Neuronal stem cell (in vitro differentiated cells): ENCODE results near the gene CD300LB. TPM values are rescaled to one million over a fixed set of nuclear protein-coding genes. Genes with fewer than 3 reads are reported as not detected.

ENCODE experiments used
- DNase-seq: peaks from one replicate; pipeline ENCODE4 v3.0.0-alpha.2; 2013; ENCODE audit warnings: low spot score
- H2AFZ ChIP-seq: one replicate; pipeline ENCODE4 v1.6.1; 2013; ENCODE audit warnings: mild to moderate bottlenecking, low read length, inconsistent platforms
- H2AK5ac ChIP-seq: 2 replicates; pipeline ENCODE4 v1.6.1; 2013; ENCODE audit warnings: low read depth, mild to moderate bottlenecking, inconsistent platforms, low read length, moderate library complexity, mixed read lengths
- H2BK120ac ChIP-seq: 2 replicates; pipeline ENCODE4 v1.6.1; 2013; ENCODE audit warnings: low read depth, mild to moderate bottlenecking, inconsistent platforms, low read length, moderate library complexity, mixed read lengths
- H2BK12ac ChIP-seq: one replicate; pipeline ENCODE4 v1.6.1; 2013; ENCODE audit warnings: low read length, inconsistent platforms
- H2BK15ac ChIP-seq: 2 replicates; pipeline ENCODE4 v1.6.1; 2013; ENCODE audit warnings: mild to moderate bottlenecking, low read length, inconsistent platforms, mixed read lengths
- H2BK5ac ChIP-seq: one replicate; pipeline ENCODE4 v1.6.1; 2013; ENCODE audit warnings: inconsistent platforms, mild to moderate bottlenecking, low read length, moderate library complexity
- H3K14ac ChIP-seq: one replicate; pipeline ENCODE4 v1.6.1; 2013; ENCODE audit warnings: low read length, inconsistent platforms
- H3K18ac ChIP-seq: 2 replicates; pipeline ENCODE4 v1.6.1; 2013; ENCODE audit warnings: low read length, inconsistent platforms
- H3K23ac ChIP-seq: 2 replicates; pipeline ENCODE4 v1.6.1; 2013; ENCODE audit warnings: low read depth, mild to moderate bottlenecking, mixed read lengths, low read length, inconsistent platforms; ENCODE audit not compliant: poor library complexity
- H3K27ac ChIP-seq: replicated peaks from 3 replicates; pipeline ENCODE4 v1.5.1; 2013; ENCODE audit warnings: low read length, inconsistent platforms
- H3K27me3 ChIP-seq, 3 experiments: 2 replicates each; pipeline ENCODE4 v1.6.1; 2013; ENCODE audit warnings: low read length in 3 of 3, mild to moderate bottlenecking in 2 of 3, inconsistent platforms in 1 of 3, low read depth in 1 of 3, mixed read lengths in 1 of 3, moderate library complexity in 1 of 3; ENCODE audit not compliant: control insufficient read depth in 3 of 3, insufficient read depth in 3 of 3
- H3K36me3 ChIP-seq, 2 donors: replicated peaks in 1 of 2; 2 replicates each; pipeline ENCODE4 v1.6.1; 2013; ENCODE audit warnings: low read length in 2 of 2; ENCODE audit not compliant: control insufficient read depth in 2 of 2, insufficient read depth in 2 of 2
- H3K4ac ChIP-seq: 2 replicates; pipeline ENCODE4 v1.6.1; 2013; ENCODE audit warnings: inconsistent platforms, mild to moderate bottlenecking, low read length, moderate library complexity
- H3K4me1 ChIP-seq, 2 donors: 1 replicate in 1 of 2; 2 replicates in 1 of 2; pipeline ENCODE4 v1.6.1; 2013; ENCODE audit warnings: low read length in 2 of 2, low read depth in 1 of 2; ENCODE audit not compliant: control insufficient read depth in 2 of 2, insufficient read depth in 1 of 2
- H3K4me2 ChIP-seq: one replicate; pipeline ENCODE4 v1.6.1; 2013; ENCODE audit warnings: mild to moderate bottlenecking, low read length, inconsistent platforms; ENCODE audit not compliant: insufficient read depth, poor library complexity, severe bottlenecking
- H3K4me3 ChIP-seq, 2 donors: 2 replicates each; pipeline ENCODE4 v1.5.1; 2013; ENCODE audit warnings: low read length in 2 of 2, mild to moderate bottlenecking in 2 of 2, inconsistent platforms in 1 of 2, moderate library complexity in 1 of 2
- H3K79me1 ChIP-seq: one replicate; pipeline ENCODE4 v1.6.1; 2013; ENCODE audit warnings: low read depth, mild to moderate bottlenecking, inconsistent platforms, low read length, moderate library complexity
- H3K9ac ChIP-seq: one replicate; pipeline ENCODE4 v1.6.1; 2013; ENCODE audit warnings: mild to moderate bottlenecking, low read depth, low read length, inconsistent platforms; ENCODE audit not compliant: poor library complexity
- H3K9me3 ChIP-seq, 2 donors: replicated peaks in 1 of 2; 2 replicates each; pipeline versions ENCODE3 to v1.6.1; 2013; ENCODE audit warnings: low read length in 2 of 2, mild to moderate bottlenecking in 2 of 2, inconsistent platforms in 1 of 2, low read depth in 1 of 2, mixed read lengths in 1 of 2, moderate library complexity in 1 of 2; ENCODE audit not compliant: control insufficient read depth in 2 of 2, insufficient read depth in 1 of 2
- H4K8ac ChIP-seq: one replicate; pipeline ENCODE4 v1.6.1; 2013; ENCODE audit warnings: low read depth, mild to moderate bottlenecking, inconsistent platforms, low read length, moderate library complexity
- H4K91ac ChIP-seq: one replicate; pipeline ENCODE4 v1.6.1; 2013; ENCODE audit warnings: low read length, low read depth, mild to moderate bottlenecking, inconsistent platforms; ENCODE audit not compliant: poor library complexity
- WGBS, 2 donors: extraction: QIAGEN DNeasy Blood & Tissue Kit; methylation state at CpG; one replicate each; pipeline ENCODE4 v1.1.7; 2013; ENCODE audit warnings: missing lambda C conversion rate in 2 of 2, mixed read lengths in 1 of 2; ENCODE audit not compliant: insufficient read length in 2 of 2, insufficient replicate concordance in 1 of 2; ENCODE audit errors: extremely low coverage in 2 of 2; 5-methylcytosine and 5-hydroxymethylcytosine counted together
- polyA plus RNA-seq, 2 experiments: library from polyadenylated mRNA; stranded (reverse); fragments of 200-250 nt; gene quantifications; one replicate each; pipeline ENCODE4 v1.2.3, GENCODE V29; 2013

CD300LB gene
- not detected for polyA plus RNA-seq (2013, experiment 1 of 2)
- not detected for polyA plus RNA-seq (2013, experiment 2 of 2)

- Histone ChIP-seq H2BK120ac (no peak within 1 kb of the TSS), H2AFZ (no peak within 1 kb of the TSS), H3K36me3 (no peaks in the 10 kb centered on the region), H3K23ac (no peak within 1 kb of the TSS), H2BK12ac (no peak within 1 kb of the TSS), H3K9ac (no peak within 1 kb of the TSS), H4K91ac (no peak within 1 kb of the TSS), H3K27me3 (peaks cover 0 to 2% (median 0%) of the 10 kb centered on the region in 3 experiments), H3K4me3 (no peak within 1 kb of the TSS), H3K27ac (no peak within 1 kb of the TSS), H4K8ac (no peak within 1 kb of the TSS), H3K4me2 (no peak within 1 kb of the TSS), H3K18ac (no peak within 1 kb of the TSS), H3K14ac (no peak within 1 kb of the TSS), H3K79me1 (no peaks in the 10 kb centered on the region), H3K4me1 (no peaks in the 10 kb centered on the region), H3K9me3 (no peaks in the 10 kb centered on the region), H3K4ac (no peak within 1 kb of the TSS), H2BK5ac (no peak within 1 kb of the TSS), H2AK5ac (no peak within 1 kb of the TSS), H2BK15ac (no peak within 1 kb of the TSS)
- DNase-seq: no peak
- WGBS, 2 donors: no CpG with 5 or more reads among the region's 10 CpGs
Measured at GRCh38 chr17:74531231-74531761, at the start of gene CD300LB. Gene CD300LB (minus strand): TSS chr17:74531475. CDS start chr17:74531350, 125 bp downstream.

- Histone ChIP-seq H3K4ac (no peak overlapping the region), H2AK5ac (no peak overlapping the region), H3K14ac (no peak overlapping the region), H3K23ac (no peak overlapping the region), H3K4me1 (peaks cover 0 to 4% of the 10 kb centered on the region in 2 donors), H3K4me3 (no peak overlapping the region), H3K27ac (no peak overlapping the region), H3K9me3 (peaks cover 0 to 4% of the 10 kb centered on the region in 2 donors), H2BK15ac (no peak overlapping the region), H3K27me3 (no peaks in the 10 kb centered on the region), H4K91ac (no peak overlapping the region), H3K4me2 (no peak overlapping the region), H2BK5ac (no peak overlapping the region), H4K8ac (no peak overlapping the region), H3K18ac (no peak overlapping the region), H2BK120ac (no peak overlapping the region), H2BK12ac (no peak overlapping the region), H3K9ac (no peak overlapping the region), H3K36me3 (no peaks in the 10 kb centered on the region), H2AFZ (no peak overlapping the region), H3K79me1 (no peaks in the 10 kb centered on the region)
- no CpG with 5 or more reads among the region's 7 CpGs for WGBS, 2 donors
- no peak for DNase-seq
Measured at GRCh38 chr17:74579900-74580299, 48.6 kb upstream of the CD300LB start.

- H3K9me3 ChIP-seq: peaks cover 0 to under 1% of the 10 kb centered on the region in 2 donors
- no peak overlapping the region for H3K4me3 ChIP-seq
- H2BK5ac ChIP-seq: no peak overlapping the region
- no peak overlapping the region for H2BK120ac ChIP-seq
- no peak overlapping the region for H4K91ac ChIP-seq
- H3K4me2 ChIP-seq: no peak overlapping the region
- H4K8ac ChIP-seq: no peak overlapping the region
- H3K4me1 ChIP-seq: no peaks in the 10 kb centered on the region
- no peak overlapping the region for H3K18ac ChIP-seq
- no peaks in the 10 kb centered on the region for H3K27me3 ChIP-seq
- H3K36me3 ChIP-seq: no peaks in the 10 kb centered on the region
- no peak overlapping the region for H2BK15ac ChIP-seq
- no peak overlapping the region for H3K9ac ChIP-seq
- no peak overlapping the region for H3K27ac ChIP-seq
- H3K79me1 ChIP-seq: no peaks in the 10 kb centered on the region
- H2AK5ac ChIP-seq: no peak overlapping the region
- WGBS, 2 donors: no CpG with 5 or more reads among the region's 9 CpGs
- DNase-seq: no peak
- H3K14ac ChIP-seq: no peak overlapping the region
- H3K4ac ChIP-seq: no peak overlapping the region
- no peak overlapping the region for H2AFZ ChIP-seq
- H3K23ac ChIP-seq: no peak overlapping the region
- H2BK12ac ChIP-seq: no peak overlapping the region
Measured at GRCh38 chr17:74578979-74579378, 47.7 kb upstream of the CD300LB start.

- no peak overlapping the region for H3K27ac ChIP-seq
- H2AK5ac ChIP-seq: no peak overlapping the region
- no peak overlapping the region for H2BK5ac ChIP-seq
- H3K79me1 ChIP-seq: no peaks in the 10 kb centered on the region
- H3K27me3 ChIP-seq: peaks cover 0 to 5% (median 0%) of the 10 kb centered on the region in 3 experiments
- no CpG with 5 or more reads among the region's 5 CpGs for WGBS, 2 donors
- H4K91ac ChIP-seq: no peak overlapping the region
- no peaks in the 10 kb centered on the region for H3K4me1 ChIP-seq
- H2BK15ac ChIP-seq: no peak overlapping the region
- no peak overlapping the region for H2BK12ac ChIP-seq
- H3K14ac ChIP-seq: no peak overlapping the region
- no peak overlapping the region for H3K4ac ChIP-seq
- no peak overlapping the region for H3K18ac ChIP-seq
- no peak overlapping the region for H2BK120ac ChIP-seq
- no peak overlapping the region for H2AFZ ChIP-seq
- no peak overlapping the region for H3K4me2 ChIP-seq
- H3K23ac ChIP-seq: no peak overlapping the region
- DNase-seq: no peak
- no peak overlapping the region for H3K9ac ChIP-seq
- H3K36me3 ChIP-seq: no peaks in the 10 kb centered on the region
- H3K9me3 ChIP-seq: no peaks in the 10 kb centered on the region
- H4K8ac ChIP-seq: no peak overlapping the region
- H3K4me3 ChIP-seq: no peak overlapping the region
Measured at GRCh38 chr17:74574489-74575142, 43.3 kb upstream of the CD300LB start.
